GM08714 (cell line): ENCODE measurements around the gene DHX34.
"Not testable (repeated sequence)": the region's sequence is repeated elsewhere in the genome, so short reads cannot be mapped to it uniquely, and the experiment has no call there.

Experiments used
- H3K4me3 ChIP-seq: fragments of 200-500 bp; sonication (Bioruptor generic); 2 replicates; pipeline ENCODE4 v1.5.1; 2014; ENCODE audit warnings: mild to moderate bottlenecking, low read length, inconsistent platforms
- ZNF274 ChIP-seq: IDR thresholded peaks from 2 replicates; pipeline ENCODE4 v1.6.1; 2012; ENCODE audit warnings: mild to moderate bottlenecking, low read depth, low read length

The DHX34 gene

GRCh38 chr19:47372603-47373002, 23.5 kb downstream of the DHX34 start:
- TF ChIP-seq ZNF274: no peak
- no peak overlapping the region for H3K4me3 ChIP-seq

- H3K4me3 ChIP-seq: no peak overlapping the region
- no peak for TF ChIP-seq ZNF274
Measured at GRCh38 chr19:47373246-47374240, 24.4 kb downstream of the DHX34 start.

- TF ChIP-seq ZNF274: no peak
- H3K4me3 ChIP-seq: no peak overlapping the region
Measured at GRCh38 chr19:47374876-47375693, 26.0 kb downstream of the DHX34 start.

- no peak for TF ChIP-seq ZNF274
- no peak overlapping the region for H3K4me3 ChIP-seq
Measured at GRCh38 chr19:47375694-47376588, 26.8 kb downstream of the DHX34 start.

GRCh38 chr19:47376589-47377144, 27.6 kb downstream of the DHX34 start:
- no peak for TF ChIP-seq ZNF274

GRCh38 chr19:47377208-47377701, 28.1 kb downstream of the DHX34 start:
- TF ChIP-seq ZNF274: no peak
- H3K4me3 ChIP-seq: no peak overlapping the region

More at GRCh38 chr19:47376589-47377144, 27.6 kb downstream of the DHX34 start:
- H3K4me3 ChIP-seq: no peak overlapping the region

- no peak for TF ChIP-seq ZNF274
Measured at GRCh38 chr19:47377801-47378200, 28.7 kb downstream of the DHX34 start.

GRCh38 chr19:47378246-47378645, 29.1 kb downstream of the DHX34 start:
- TF ChIP-seq ZNF274: no peak
- H3K4me3 ChIP-seq: no peak overlapping the region

More at GRCh38 chr19:47377801-47378200, 28.7 kb downstream of the DHX34 start:
- H3K4me3 ChIP-seq: no peak overlapping the region

GRCh38 chr19:47379381-47379938, 30.3 kb downstream of the DHX34 start:
- no peak for TF ChIP-seq ZNF274
- H3K4me3 ChIP-seq: no peak overlapping the region

GRCh38 chr19:47380559-47380958, 31.4 kb downstream of the DHX34 start:
- no peak for TF ChIP-seq ZNF274
- no peak overlapping the region for H3K4me3 ChIP-seq

GRCh38 chr19:47381121-47381520, 32.0 kb downstream of the DHX34 start:
- TF ChIP-seq ZNF274: no peak
- no peak overlapping the region for H3K4me3 ChIP-seq

GRCh38 chr19:47381653-47382279, 32.7 kb downstream of the DHX34 start:
- no peak for TF ChIP-seq ZNF274
- H3K4me3 ChIP-seq: no peak overlapping the region

- H3K4me3 ChIP-seq: not testable (repeated sequence)
Measured at GRCh38 chr19:47383890-47384289, 34.8 kb downstream of the DHX34 start.

GRCh38 chr19:47384533-47384932, 35.4 kb downstream of the DHX34 start:
- not testable (repeated sequence) for H3K4me3 ChIP-seq

GRCh38 chr19:47386582-47386981, 37.5 kb downstream of the DHX34 start:
- H3K4me3 ChIP-seq: not testable (repeated sequence)

- not testable (repeated sequence) for H3K4me3 ChIP-seq
Measured at GRCh38 chr19:47387623-47388022, 38.5 kb downstream of the DHX34 start.

GRCh38 chr19:47388721-47389120, 39.6 kb downstream of the DHX34 start:
- H3K4me3 ChIP-seq: not testable (repeated sequence)
